SK-N-MC (cell line): ENCODE results near the gene ZNF621.

ENCODE experiments used
- DNase-seq: peaks from one replicate; pipeline ENCODE4 v3.0.0-alpha.2; 2011; ENCODE audit warnings: low read depth, low spot score
- H3K27ac ChIP-seq: fragments of 200-600 bp; sonication (generic); 2 replicates; pipeline ENCODE4 v1.5.1; 2016; ENCODE audit warnings: mixed run types
- H3K36me3 ChIP-seq: fragments of 200-600 bp; sonication (generic); 2 replicates; pipeline ENCODE4 v1.6.1; 2017; ENCODE audit warnings: antibody characterized with exemption, low read length, mixed read lengths; ENCODE audit not compliant: insufficient read depth
- H3K4me3 ChIP-seq: fragments of 200-600 bp; sonication (generic); 2 replicates; pipeline ENCODE4 v1.5.1; 2016
- H3K9ac ChIP-seq: fragments of 200-600 bp; sonication (generic); 2 replicates; pipeline ENCODE4 v1.8.0; 2017; ENCODE audit warnings: mixed run types, mixed read lengths; ENCODE audit not compliant: insufficient read length
- H3K9me3 ChIP-seq: fragments of 200-600 bp; sonication (generic); 2 replicates; pipeline ENCODE4 v1.6.1; 2017; ENCODE audit warnings: low read depth, mild to moderate bottlenecking, antibody characterized with exemption, low read length, moderate library complexity, mixed read lengths
- EZH2 ChIP-seq: fragments of 200-600 bp; sonication (generic); IDR thresholded peaks from one replicate; pipeline ENCODE4 v1.6.1; 2017; ENCODE audit warnings: antibody characterized with exemption
- FOXP2 ChIP-seq: optimal IDR thresholded peaks from 2 replicates; pipeline ENCODE3; 2011; ENCODE audit warnings: mild to moderate bottlenecking, moderate library complexity; ENCODE audit not compliant: insufficient read depth; ENCODE audit errors: extremely low read length, control extremely low read depth
- POLR2AphosphoS5 ChIP-seq: IDR thresholded peaks from 2 replicates; pipeline ENCODE4 v1.6.1; 2012; ENCODE audit warnings: mild to moderate bottlenecking, low read depth, low read length, borderline replicate concordance

ZNF621 gene

DNA sequence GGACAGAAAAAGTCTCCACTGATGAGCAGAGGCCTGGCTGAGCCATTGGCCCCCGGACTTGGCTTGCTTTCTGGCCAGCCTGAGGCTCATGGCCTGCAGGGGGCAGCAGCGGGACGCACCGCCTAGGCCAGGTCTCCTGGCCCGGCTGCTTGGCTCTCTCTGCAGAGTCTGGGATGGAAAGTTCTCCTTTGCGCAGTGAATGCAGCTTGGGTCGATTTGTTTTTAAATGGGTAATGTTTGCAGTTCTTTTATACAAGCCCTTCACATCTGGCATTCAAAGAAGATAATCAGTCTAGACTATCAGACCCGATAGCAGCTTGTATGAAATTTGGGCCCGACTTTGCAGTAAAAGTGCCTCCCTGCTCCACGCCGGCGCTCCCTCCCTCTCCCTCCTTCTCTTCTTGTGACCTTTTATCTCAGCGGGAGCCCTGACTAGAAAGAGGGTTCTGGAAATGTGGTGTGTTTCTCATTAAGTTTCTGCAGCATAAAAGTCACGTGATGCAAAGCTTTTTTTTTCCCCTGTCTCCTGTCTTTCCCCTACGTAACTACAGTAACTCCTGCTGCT is 59.9 kb downstream of the ZNF621 start:
- peak; percentile 66 for DNase-seq
- H3K9ac ChIP-seq = no peak overlapping the region
- no peaks in the 10 kb centered on the region for H3K36me3 ChIP-seq
- peak overlapping the region; percentile 68 for H3K4me3 ChIP-seq
- TF ChIP-seq POLR2AphosphoS5 (no peak; the same call in 1 of the 2 replicates), FOXP2 (no peak), EZH2 (no peak)
- H3K9me3 ChIP-seq = no peaks in the 10 kb centered on the region
- no peak overlapping the region for H3K27ac ChIP-seq

DNA sequence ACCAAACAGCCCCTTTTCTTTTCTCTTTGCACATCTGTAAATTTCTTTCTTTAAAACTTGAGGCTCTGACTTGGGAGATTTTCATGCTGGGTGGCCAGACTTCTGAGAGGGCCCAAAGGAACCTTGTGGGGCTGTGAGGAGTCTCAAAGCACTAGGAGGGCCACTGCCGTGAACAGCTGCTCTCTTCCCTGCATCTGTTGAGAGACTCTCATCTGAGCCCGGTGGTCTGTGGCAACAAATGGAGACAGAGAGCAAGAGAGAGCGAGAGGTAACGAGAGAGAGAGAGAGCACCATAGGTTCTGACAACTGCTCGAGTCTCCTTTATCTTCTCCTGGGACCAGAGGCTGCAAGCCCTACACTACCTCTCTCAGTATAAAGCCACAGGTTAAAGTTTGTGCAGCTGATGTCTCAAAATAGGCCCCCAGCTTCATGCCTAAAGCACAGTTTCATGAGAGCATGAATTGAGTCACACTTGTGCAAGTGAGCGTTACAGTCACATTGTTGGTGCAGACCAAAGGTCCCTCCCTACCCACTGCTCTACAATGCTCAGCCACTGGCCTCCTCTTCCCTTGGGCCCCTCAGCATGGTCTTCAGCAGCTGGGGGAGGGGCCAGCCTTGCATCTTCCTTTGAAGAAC is 60.7 kb downstream of the ZNF621 start:
- DNase-seq = no peak
- H3K4me3 ChIP-seq = peak overlapping the region; percentile 68
- no peak overlapping the region for H3K9ac ChIP-seq
- H3K36me3 ChIP-seq = no peaks in the 10 kb centered on the region
- H3K27ac ChIP-seq = no peak overlapping the region
- no peak for TF ChIP-seq EZH2
- H3K9me3 ChIP-seq = no peaks in the 10 kb centered on the region

DNA sequence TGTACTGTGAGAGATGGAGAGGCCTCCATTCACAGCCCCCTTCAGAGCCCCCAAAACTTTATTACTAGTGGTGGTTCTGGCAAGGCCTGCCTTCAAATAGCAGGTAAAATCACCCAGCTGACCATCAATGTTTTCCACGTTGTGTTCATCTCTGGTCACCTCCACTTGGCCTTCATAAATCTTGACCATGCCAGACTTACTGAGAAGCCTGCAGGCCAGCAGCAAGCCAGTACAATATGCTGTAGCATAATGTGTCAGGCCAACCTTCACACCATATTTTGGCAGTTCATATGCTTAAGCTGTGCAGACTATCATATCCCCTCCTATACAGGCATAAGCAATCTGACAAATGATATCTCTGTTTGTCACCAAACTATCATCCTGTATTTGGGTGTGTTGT is 62.1 kb downstream of the ZNF621 start:
- no peaks in the 10 kb centered on the region for H3K36me3 ChIP-seq
- H3K4me3 ChIP-seq = no peak overlapping the region
- H3K9ac ChIP-seq = no peak overlapping the region
- no peak for DNase-seq
- no peak overlapping the region for H3K27ac ChIP-seq
- no peaks in the 10 kb centered on the region for H3K9me3 ChIP-seq
- TF ChIP-seq FOXP2 = no peak
- no peak for TF ChIP-seq EZH2
- no peak for TF ChIP-seq POLR2AphosphoS5

DNA sequence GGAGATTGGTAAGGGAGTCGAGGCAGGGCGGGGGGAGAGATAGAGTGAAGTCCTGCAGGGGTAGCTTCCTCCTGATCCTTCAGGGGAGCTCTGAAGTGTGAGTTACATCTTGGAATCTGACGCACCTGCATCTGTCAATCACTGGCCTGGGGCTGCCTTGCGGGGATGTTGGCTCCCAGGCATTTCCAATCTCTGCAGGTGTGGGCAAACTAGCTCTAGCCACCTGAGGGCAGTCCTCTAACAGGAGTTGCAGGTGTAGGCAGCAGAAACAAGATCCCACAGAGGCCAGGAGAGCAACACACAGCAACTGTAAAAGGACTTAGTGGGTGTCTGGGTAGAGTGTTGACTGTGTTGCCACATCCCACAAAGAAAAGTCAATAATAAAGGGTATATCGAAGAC is 63.6 kb downstream of the ZNF621 start:
- no peak overlapping the region for H3K27ac ChIP-seq
- no peak overlapping the region for H3K9ac ChIP-seq
- no peak for TF ChIP-seq EZH2
- no peak for TF ChIP-seq POLR2AphosphoS5
- no peak for TF ChIP-seq FOXP2
- no peaks in the 10 kb centered on the region for H3K9me3 ChIP-seq
- H3K36me3 ChIP-seq = no peaks in the 10 kb centered on the region
- no peak overlapping the region for H3K4me3 ChIP-seq
- no peak for DNase-seq
